Measurements from ENCODE around the gene CDK19. TPM values are rescaled to one million over a fixed set of nuclear protein-coding genes. Genes with fewer than 3 reads are reported as not detected.
"Not testable (repeated sequence)": the region's sequence is repeated elsewhere in the genome, so short reads cannot be mapped to it uniquely, and the experiment has no call there.

Gene CDK19
- total RNA-seq, 5 donors from 2014 or later (not counting 1 experiment from before 2014, with no cell fraction given) = 11.4 to 16.1 (median 14.2) TPM

DNA sequence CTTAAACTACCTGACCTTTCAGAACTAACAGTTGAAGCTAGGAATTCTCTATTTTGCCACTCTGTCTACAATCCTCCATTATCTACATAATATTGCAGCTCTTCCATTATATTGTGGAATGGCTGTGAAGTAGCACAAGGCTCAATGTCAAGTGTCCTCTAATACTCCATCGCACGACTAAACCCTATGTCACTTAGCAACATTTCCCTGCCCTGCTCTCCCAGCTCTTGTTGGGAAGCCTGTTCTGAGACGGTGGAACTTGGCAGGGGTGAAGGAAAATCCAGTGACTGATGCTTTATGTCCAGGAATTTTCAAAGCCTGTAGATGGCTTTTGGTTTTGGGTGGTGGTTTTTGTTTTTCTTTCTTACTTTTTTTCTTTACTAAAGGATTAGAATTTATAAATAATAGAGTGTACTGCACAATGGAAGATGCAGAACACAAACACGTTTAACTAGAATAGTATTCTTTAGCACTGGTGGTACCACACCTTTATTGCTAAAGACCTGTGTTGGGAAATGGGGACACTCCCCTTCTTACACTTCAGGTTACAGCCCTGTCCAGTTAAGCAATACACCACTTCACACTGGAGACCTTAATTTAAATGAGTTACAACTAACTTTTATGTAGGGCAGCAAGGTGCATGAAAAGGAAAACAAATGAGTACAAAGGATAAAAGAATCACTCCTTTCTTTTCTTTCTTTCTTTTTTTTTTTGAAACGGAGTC, 38.6 kb upstream of the CDK19 start:
- Mint-ChIP-seq H3K36me3 (no peaks in the 10 kb centered on the region), H3K27ac (no peak overlapping the region), H3K4me1 (peaks cover 0 to 2% (median 0%) of the 10 kb centered on the region in 3 donors), H3K27me3 (no peaks in the 10 kb centered on the region), H3K9me3 (no peaks in the 10 kb centered on the region), H3K4me3 (no peak overlapping the region)
- H3K36me3 ChIP-seq (ENCODE audit: control insufficient read depth in 2 of 2, extremely low read depth in 1 of 2, insufficient read depth in 1 of 2, low read length in 1 of 2) = no peaks in the 10 kb centered on the region
- POLR2A ChIA-PET = interaction anchor here in 1 of 2 donors (0.7 kb wide), 1 partner anchor 21 kb away, joined by 3 read pairs; the partner anchor contains the start of gene AMD1
- no peak overlapping the region for H3K27ac ChIP-seq (ENCODE audit: low read length)
- no peak overlapping the region for H3K4me3 ChIP-seq (ENCODE audit: control insufficient read depth in 1 of 2, extremely low read depth in 1 of 2, low read length in 1 of 2)
- no peaks in the 10 kb centered on the region for H3K27me3 ChIP-seq (replicated peaks in 1 of 2; ENCODE audit: control insufficient read depth in 2 of 2, extremely low read depth in 1 of 2, insufficient read depth in 2 of 2, low read length in 1 of 2)
- CTCF ChIA-PET = interaction anchor here in 1 of 2 donors (0.5 kb wide), 1 partner anchor 72 kb away, joined by 3 read pairs; no protein-coding TSS in a partner anchor
- WGBS (ENCODE audit: insufficient coverage) = no CpG with 5 or more reads among the region's 5 CpGs
- H3K4me1 ChIP-seq (ENCODE audit: control insufficient read depth in 1 of 2, extremely low read depth in 1 of 2, insufficient read depth in 2 of 2, low read length in 2 of 2) = no peaks in the 10 kb centered on the region
- ATAC-seq (replicated peaks in 1 of 4) (no peak), DNase-seq (no peak)
- H3K9me3 ChIP-seq = no peaks in the 10 kb centered on the region

DNA sequence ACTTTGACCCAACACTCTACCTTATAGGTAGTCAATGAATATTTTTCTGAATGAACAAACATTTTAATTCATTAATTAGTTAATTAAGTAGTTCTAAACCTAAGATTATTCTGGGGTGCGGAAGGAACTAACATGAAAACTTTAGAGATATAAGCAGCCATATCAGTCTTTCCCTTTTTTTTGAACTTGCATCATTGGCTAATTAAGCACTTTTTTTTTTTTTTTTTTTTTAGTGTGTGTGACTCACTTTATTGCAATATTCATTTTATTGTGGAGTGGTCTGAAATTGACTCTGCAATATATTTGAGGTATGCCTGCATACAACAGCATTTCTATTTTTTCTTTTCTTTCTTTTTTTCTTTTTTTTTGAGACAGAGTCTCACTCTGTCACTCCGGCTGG, 37.5 kb upstream of the CDK19 start:
- WGBS (ENCODE audit: insufficient coverage) = 100% methylated on average over 1 of the region's 2 CpGs
- Histone ChIP-seq H3K36me3 (ENCODE audit: control insufficient read depth in 2 of 2, extremely low read depth in 1 of 2, insufficient read depth in 1 of 2, low read length in 1 of 2) (no peaks in the 10 kb centered on the region), H3K27me3 (replicated peaks in 1 of 2; ENCODE audit: control insufficient read depth in 2 of 2, extremely low read depth in 1 of 2, insufficient read depth in 2 of 2, low read length in 1 of 2) (no peaks in the 10 kb centered on the region), H3K27ac (ENCODE audit: low read length) (no peak overlapping the region), H3K4me1 (ENCODE audit: control insufficient read depth in 1 of 2, extremely low read depth in 1 of 2, insufficient read depth in 2 of 2, low read length in 2 of 2) (no peaks in the 10 kb centered on the region), H3K9me3 (no peaks in the 10 kb centered on the region), H3K4me3 (ENCODE audit: control insufficient read depth in 1 of 2, extremely low read depth in 1 of 2, low read length in 1 of 2) (no peak overlapping the region)
- Mint-ChIP-seq H3K4me1 (no peaks in the 10 kb centered on the region), H3K27ac (no peak overlapping the region), H3K9me3 (no peaks in the 10 kb centered on the region), H3K36me3 (no peaks in the 10 kb centered on the region), H3K27me3 (no peaks in the 10 kb centered on the region), H3K4me3 (no peak overlapping the region)
- ChIA-PET POLR2A (no interaction called here), CTCF (interaction anchor here in 1 of 2 donors (0.6 kb wide), 1 partner anchor 17 kb away, joined by 5 read pairs; no protein-coding TSS in a partner anchor)
- DNase-seq = no peak
- no peak for ATAC-seq (replicated peaks in 1 of 4)

DNA sequence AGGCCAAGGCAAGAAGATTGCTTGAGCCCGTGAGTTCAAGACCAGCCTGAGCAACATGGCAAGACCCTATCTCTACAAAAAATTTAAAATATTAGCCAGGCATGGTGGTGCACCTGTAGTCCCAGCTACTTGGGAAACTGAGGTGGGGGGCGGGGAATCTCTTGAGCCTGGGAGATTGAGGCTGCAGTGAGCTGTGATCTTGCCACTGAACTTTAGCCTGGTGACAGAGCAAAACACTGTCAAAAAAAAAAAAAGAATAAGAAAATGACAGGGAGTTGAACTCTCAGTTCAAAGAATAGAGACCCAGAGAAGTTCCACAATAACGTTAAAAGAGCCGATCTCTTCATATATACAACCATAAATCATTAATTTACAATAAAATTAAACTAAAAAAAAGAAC, 34.5 kb upstream of the CDK19 start:
- CTCF ChIA-PET = no interaction called here
- H3K4me1 Mint-ChIP-seq = no peaks in the 10 kb centered on the region

DNA sequence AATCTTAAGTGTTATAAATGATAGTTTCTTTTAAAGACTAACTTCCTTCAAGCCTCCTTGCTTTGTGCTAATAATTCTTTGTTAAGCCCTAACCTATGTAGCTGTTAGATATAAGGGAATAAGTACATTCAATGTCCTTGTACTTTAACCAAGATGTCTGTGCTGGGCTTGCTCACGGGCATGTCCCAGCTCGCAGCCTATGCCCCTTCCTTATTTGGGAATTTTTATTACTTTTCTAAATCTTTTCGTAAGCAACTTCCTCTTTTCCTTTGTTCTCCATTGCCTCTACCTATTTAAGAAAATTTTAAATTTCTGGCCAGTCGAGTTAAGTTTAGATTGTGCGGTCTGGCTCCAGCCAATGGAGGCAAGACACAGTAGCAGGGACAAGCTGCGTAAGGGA, 26.0 kb upstream of the CDK19 start:
- Histone ChIP-seq H3K9me3 (no peaks in the 10 kb centered on the region), H3K27ac (ENCODE audit: low read length) (no peak overlapping the region), H3K4me3 (ENCODE audit: control insufficient read depth in 1 of 2, extremely low read depth in 1 of 2, low read length in 1 of 2) (no peak overlapping the region), H3K36me3 (ENCODE audit: control insufficient read depth in 2 of 2, extremely low read depth in 1 of 2, insufficient read depth in 1 of 2, low read length in 1 of 2) (no peaks in the 10 kb centered on the region), H3K4me1 (ENCODE audit: control insufficient read depth in 1 of 2, extremely low read depth in 1 of 2, insufficient read depth in 2 of 2, low read length in 2 of 2) (no peaks in the 10 kb centered on the region), H3K27me3 (replicated peaks in 1 of 2; ENCODE audit: control insufficient read depth in 2 of 2, extremely low read depth in 1 of 2, insufficient read depth in 2 of 2, low read length in 1 of 2) (no peaks in the 10 kb centered on the region)
- POLR2A ChIA-PET = no interaction called here
- ATAC-seq (replicated peaks in 1 of 4) = no peak
- DNase-seq = no peak
- CTCF ChIA-PET = no interaction called here
- no peak overlapping the region for H3K27ac Mint-ChIP-seq
- H3K27me3 Mint-ChIP-seq = no peaks in the 10 kb centered on the region
- H3K36me3 Mint-ChIP-seq = peaks cover 3% of the 10 kb centered on the region
- H3K9me3 Mint-ChIP-seq = no peaks in the 10 kb centered on the region
- no CpG with 5 or more reads among the region's 6 CpGs for WGBS (ENCODE audit: insufficient coverage)
- no peak overlapping the region for H3K4me3 Mint-ChIP-seq
- no peaks in the 10 kb centered on the region for H3K4me1 Mint-ChIP-seq

More for the DNA sequence above, 34.5 kb upstream of the CDK19 start:
- Histone ChIP-seq H3K4me1 (ENCODE audit: control insufficient read depth in 1 of 2, extremely low read depth in 1 of 2, insufficient read depth in 2 of 2, low read length in 2 of 2) (no peaks in the 10 kb centered on the region), H3K9me3 (no peaks in the 10 kb centered on the region), H3K36me3 (ENCODE audit: control insufficient read depth in 2 of 2, extremely low read depth in 1 of 2, insufficient read depth in 1 of 2, low read length in 1 of 2) (no peaks in the 10 kb centered on the region), H3K4me3 (ENCODE audit: control insufficient read depth in 1 of 2, extremely low read depth in 1 of 2, low read length in 1 of 2) (no peak overlapping the region), H3K27me3 (replicated peaks in 1 of 2; ENCODE audit: control insufficient read depth in 2 of 2, extremely low read depth in 1 of 2, insufficient read depth in 2 of 2, low read length in 1 of 2) (no peaks in the 10 kb centered on the region), H3K27ac (ENCODE audit: low read length) (no peak overlapping the region)
- H3K36me3 Mint-ChIP-seq = peaks cover under 1% of the 10 kb centered on the region
- no peaks in the 10 kb centered on the region for H3K9me3 Mint-ChIP-seq
- DNase-seq (no peak), ATAC-seq (replicated peaks in 1 of 4) (no peak)
- 100% methylated on average over 2 of the region's 4 CpGs for WGBS (ENCODE audit: insufficient coverage)
- H3K27me3 Mint-ChIP-seq = no peaks in the 10 kb centered on the region
- H3K4me3 Mint-ChIP-seq = no peak overlapping the region
- H3K27ac Mint-ChIP-seq = no peak overlapping the region
- POLR2A ChIA-PET = no interaction called here

DNA sequence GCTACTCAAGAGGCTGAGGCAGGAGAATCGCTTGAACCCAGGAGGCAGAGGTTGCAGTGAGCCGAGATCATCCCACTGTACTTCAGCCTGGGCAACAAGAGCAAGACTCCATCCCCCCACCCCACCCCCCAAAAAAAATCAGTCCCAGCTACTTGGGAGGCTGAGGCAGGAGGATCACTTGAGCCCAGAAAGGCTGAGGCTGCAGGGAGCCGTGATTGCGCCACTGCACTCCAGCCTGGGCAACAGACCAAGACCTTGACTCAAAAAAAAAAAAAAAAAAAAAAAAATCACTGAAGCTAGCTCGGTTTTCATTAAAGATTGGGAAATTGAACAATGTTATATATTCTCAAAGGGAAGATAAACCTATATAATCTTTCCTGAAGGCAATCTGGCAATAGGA, 20.5 kb upstream of the CDK19 start:
- H3K4me1 ChIP-seq (ENCODE audit: control insufficient read depth in 1 of 2, extremely low read depth in 1 of 2, insufficient read depth in 2 of 2, low read length in 2 of 2); H3K9me3 ChIP-seq; H3K27me3 ChIP-seq (replicated peaks in 1 of 2; ENCODE audit: control insufficient read depth in 2 of 2, extremely low read depth in 1 of 2, insufficient read depth in 2 of 2, low read length in 1 of 2); H3K4me1 Mint-ChIP-seq; H3K27ac ChIP-seq (ENCODE audit: low read length); H3K27me3 Mint-ChIP-seq; H3K27ac Mint-ChIP-seq; ATAC-seq (replicated peaks in 1 of 4); DNase-seq; H3K9me3 Mint-ChIP-seq; H3K4me3 ChIP-seq (ENCODE audit: control insufficient read depth in 1 of 2, extremely low read depth in 1 of 2, low read length in 1 of 2); H3K36me3 Mint-ChIP-seq; H3K36me3 ChIP-seq (ENCODE audit: control insufficient read depth in 2 of 2, extremely low read depth in 1 of 2, insufficient read depth in 1 of 2, low read length in 1 of 2); H3K4me3 Mint-ChIP-seq: not testable (repeated sequence)
- ChIA-PET CTCF (interaction anchor here (0.6 kb wide), 2 partner anchors 17 to 1649 kb away, joined by 5 read pairs; no protein-coding TSS in a partner anchor), POLR2A (interaction anchor here in 1 of 2 donors (0.6 to 0.7 kb wide), 3 partner anchors 206 to 1235 kb away, joined by 4 to 10 read pairs (median 7); no protein-coding TSS in a partner anchor)
- 100% methylated on average over 1 of the region's 5 CpGs for WGBS (ENCODE audit: insufficient coverage)

DNA sequence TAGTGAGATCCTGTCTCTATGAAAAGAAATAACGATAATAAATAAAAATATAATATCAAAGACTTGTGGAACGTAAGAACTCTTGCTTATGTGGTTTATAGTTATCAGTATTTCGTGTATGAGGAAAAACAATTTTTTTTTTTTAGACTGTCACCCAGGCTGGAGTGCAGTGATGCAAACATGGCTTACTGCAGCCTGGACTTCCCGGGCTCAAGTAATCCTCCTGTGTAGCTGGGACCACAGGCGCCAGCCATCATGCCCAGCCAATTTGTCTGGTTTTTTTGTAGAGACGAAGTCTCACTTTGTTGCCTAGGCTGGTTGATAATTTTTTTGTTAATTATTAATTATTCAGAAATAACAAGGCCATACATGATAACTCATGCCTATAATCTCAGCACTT, 18.6 kb upstream of the CDK19 start:
- Mint-ChIP-seq H3K9me3 (no peaks in the 10 kb centered on the region), H3K27ac (no peak overlapping the region), H3K27me3 (no peaks in the 10 kb centered on the region), H3K36me3 (no peaks in the 10 kb centered on the region), H3K4me1 (no peaks in the 10 kb centered on the region), H3K4me3 (no peak overlapping the region)
- WGBS (ENCODE audit: insufficient coverage) = no CpG with 5 or more reads among the region's 6 CpGs
- H3K27ac ChIP-seq (ENCODE audit: low read length) = no peak overlapping the region
- H3K4me1 ChIP-seq (ENCODE audit: control insufficient read depth in 1 of 2, extremely low read depth in 1 of 2, insufficient read depth in 2 of 2, low read length in 2 of 2) = no peaks in the 10 kb centered on the region
- ATAC-seq (replicated peaks in 1 of 4) (no peak), DNase-seq (no peak)
- ChIA-PET CTCF (no interaction called here), POLR2A (no interaction called here)
- H3K9me3 ChIP-seq = no peaks in the 10 kb centered on the region
- no peak overlapping the region for H3K4me3 ChIP-seq (ENCODE audit: control insufficient read depth in 1 of 2, extremely low read depth in 1 of 2, low read length in 1 of 2)
- H3K36me3 ChIP-seq (ENCODE audit: control insufficient read depth in 2 of 2, extremely low read depth in 1 of 2, insufficient read depth in 1 of 2, low read length in 1 of 2) = no peaks in the 10 kb centered on the region
- H3K27me3 ChIP-seq (replicated peaks in 1 of 2; ENCODE audit: control insufficient read depth in 2 of 2, extremely low read depth in 1 of 2, insufficient read depth in 2 of 2, low read length in 1 of 2) = no peaks in the 10 kb centered on the region

All from T-cell (primary cell).